ENCODE results near the gene RPF1.
"Not testable (repeated sequence)": the region's sequence is repeated elsewhere in the genome, so short reads cannot be mapped to it uniquely, and the experiment has no call there.

RPF1 gene

GRCh38 chr1:84478876-84479868 is at the start of gene RPF1:
TSS of gene RPF1 (plus strand) at chr1:84479266. CDS start at chr1:84479282, 16 bp downstream.
- peak; percentile 39 to 62 (median 59) for DNase-seq (ENCODE audit: low read depth in 3 of 3)

DNA sequence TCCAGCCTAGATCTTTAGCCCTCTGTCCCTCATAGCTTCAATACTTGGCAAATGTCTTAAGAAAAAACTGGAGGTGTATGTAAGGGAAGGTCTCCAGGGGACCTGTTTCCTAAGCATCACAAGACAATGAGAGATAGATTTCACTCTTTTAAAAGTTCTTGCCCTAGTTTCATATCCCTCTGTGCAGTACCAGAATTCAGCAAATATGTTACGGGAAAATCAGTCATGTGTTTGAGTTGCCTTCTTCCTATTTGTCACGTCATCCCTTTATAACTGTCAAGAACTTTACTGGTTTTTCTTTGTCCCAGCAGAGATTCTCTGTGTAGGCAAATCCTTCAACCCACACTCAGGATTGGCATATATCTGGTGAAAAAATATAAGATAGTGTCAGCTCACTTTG is 48.5 kb upstream of the RPF1 start:
- DNase-seq (ENCODE audit: low read depth in 3 of 3) = no peak

- peak in 2 of 3 donors; percentile 9 to 43 for DNase-seq (ENCODE audit: low read depth in 3 of 3)
Measured at GRCh38 chr1:84433258-84434080, 45.6 kb upstream of the RPF1 start.

DNA sequence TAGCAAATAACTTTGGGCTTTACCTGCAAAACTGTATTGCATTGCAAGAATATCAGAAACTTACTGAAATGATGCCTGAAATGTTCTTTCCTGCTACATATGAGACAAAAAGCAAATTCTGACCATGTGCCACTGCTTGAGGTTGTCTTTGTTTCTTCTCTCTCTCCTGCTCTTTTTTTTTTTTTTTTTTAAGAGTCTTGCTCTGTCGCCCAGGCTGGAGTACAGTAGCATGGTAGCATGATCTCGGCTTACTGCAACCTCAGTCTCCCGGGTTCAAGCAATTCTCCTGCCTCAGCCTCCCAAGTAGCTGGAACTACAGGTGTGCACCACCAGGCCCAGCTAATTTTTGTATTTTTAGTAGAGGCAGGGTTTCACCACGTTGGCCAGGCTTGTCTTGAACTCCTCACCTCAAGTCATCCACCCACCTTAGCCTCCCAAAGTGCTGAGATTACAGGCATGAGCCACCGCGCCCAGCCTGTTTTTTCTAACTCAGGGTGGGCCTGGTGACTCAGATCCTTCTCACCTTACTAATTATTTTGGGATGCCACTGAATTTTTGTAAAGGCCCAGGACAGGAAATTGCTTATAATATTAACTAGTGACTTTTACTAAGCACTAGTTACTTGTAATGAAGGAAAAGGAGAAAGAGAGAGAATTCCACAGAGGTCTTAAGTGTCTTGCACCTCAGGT is 44.8 kb upstream of the RPF1 start:
- DNase-seq (ENCODE audit: low read depth in 3 of 3) = no peak

GRCh38 chr1:84434801-84435549 is 44.1 kb upstream of the RPF1 start:
- DNase-seq (ENCODE audit: low read depth in 3 of 3) = no peak

DNA sequence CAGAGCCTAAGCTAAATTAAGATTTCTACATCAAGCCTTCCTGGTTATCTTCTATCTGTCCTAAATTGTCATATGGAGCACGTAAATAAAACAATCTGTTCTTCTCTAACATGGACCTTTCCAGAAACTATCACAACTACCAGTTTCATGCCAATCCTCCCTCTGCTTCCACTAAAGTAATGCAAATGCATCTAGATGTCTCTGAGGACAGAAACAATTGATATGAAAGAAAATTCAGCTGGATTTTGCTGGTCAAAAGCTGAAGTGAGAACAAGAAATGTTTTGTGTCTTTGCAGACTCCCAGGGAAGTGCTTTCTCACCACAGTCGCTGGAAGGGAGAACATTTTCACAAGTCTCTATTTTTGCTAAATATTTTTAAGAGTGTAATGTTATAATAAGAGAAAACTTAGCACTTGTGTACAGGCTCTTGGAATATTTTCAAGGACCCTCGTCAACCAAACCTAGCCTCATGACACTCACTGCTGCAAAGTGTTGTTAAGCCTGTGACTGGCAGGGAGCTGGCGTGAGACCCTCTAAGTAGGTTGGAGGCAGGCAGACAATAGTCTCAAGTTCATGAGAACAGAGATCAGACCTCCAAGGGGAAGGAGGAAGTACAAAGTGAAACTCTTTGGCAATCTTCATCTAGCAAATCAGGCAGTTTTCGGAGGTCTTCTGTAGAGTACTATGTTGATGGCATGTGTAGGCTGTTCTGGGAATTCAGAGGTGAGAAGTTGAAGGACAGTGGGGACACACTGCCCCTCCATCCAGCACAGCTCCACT is 42.0 kb upstream of the RPF1 start:
- DNase-seq (ENCODE audit: low read depth in 3 of 3) = no peak

- DNase-seq (ENCODE audit: low read depth in 3 of 3) = no peak
Measured at GRCh38 chr1:84442256-84442655, 36.8 kb upstream of the RPF1 start.

- DNase-seq (ENCODE audit: low read depth in 3 of 3) = not testable (repeated sequence)
Measured at GRCh38 chr1:84442747-84443646, 36.1 kb upstream of the RPF1 start.

- not testable (repeated sequence) for DNase-seq (ENCODE audit: low read depth in 3 of 3)
Measured at GRCh38 chr1:84448704-84449103, 30.4 kb upstream of the RPF1 start.

DNA sequence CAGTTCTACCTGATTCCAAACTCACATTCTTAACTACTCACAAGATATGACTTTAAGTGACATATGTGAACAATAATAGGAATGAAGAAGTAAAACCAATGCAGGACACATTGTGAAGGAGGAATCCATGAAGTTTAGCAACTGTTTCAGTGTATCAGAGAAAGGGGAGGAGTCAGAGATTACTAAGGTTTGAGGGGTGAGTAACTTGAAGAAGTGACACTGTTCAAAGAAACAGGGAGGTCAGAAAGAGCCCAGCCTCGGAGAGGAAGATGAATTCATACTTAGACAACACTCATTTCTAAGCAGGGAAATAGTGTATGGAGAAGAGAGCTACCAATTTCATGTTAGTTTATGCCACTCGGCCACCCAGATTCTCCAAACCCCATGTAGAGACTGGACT is 28.2 kb upstream of the RPF1 start:
- DNase-seq (ENCODE audit: low read depth in 3 of 3) = no peak

DNA sequence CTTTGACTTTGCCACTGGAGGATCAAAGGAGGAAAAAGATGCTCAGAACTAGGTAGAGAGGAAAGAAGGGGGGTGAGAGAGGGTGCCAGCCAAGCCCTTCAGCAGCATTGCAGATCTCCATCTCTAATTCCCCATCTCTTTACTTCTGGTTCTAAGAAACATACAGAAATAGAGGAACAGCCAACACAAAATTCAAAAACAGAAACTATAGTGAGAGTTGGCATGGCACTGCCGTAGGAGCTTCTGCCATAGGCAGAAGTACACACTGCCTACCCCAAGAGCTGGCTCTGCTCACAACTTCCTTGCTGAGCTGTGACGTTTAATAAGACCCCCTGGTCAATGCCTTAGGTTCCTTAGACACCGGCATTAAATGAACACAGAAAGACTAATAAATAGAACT is 26.6 kb upstream of the RPF1 start:
- no peak for DNase-seq (ENCODE audit: low read depth in 3 of 3)

GRCh38 chr1:84462118-84462517 is 16.9 kb upstream of the RPF1 start:
- DNase-seq (ENCODE audit: low read depth in 3 of 3) = no peak

DNA sequence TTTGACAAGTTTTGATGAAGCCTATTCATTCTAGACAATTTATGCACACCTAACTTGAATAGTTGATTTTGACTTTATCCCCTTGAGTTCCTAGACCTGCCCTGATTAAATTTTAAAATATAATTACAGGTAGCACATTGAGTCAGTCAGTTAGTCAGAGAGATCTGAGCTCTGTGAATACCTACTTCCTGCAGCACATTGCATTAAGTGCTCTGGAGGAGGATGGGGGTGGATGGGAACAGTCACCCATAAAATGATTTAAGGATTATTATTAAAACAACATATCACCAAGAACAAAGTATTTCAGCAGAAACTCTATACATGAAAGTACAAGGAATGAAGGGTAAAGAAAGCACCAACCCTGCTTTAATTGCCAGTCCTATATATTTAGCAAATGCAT is 11.8 kb upstream of the RPF1 start:
- DNase-seq (ENCODE audit: low read depth in 3 of 3) = no peak

GRCh38 chr1:84476225-84476624 is 2.8 kb upstream of the RPF1 start:
- DNase-seq (ENCODE audit: low read depth in 3 of 3) = no peak

DNA sequence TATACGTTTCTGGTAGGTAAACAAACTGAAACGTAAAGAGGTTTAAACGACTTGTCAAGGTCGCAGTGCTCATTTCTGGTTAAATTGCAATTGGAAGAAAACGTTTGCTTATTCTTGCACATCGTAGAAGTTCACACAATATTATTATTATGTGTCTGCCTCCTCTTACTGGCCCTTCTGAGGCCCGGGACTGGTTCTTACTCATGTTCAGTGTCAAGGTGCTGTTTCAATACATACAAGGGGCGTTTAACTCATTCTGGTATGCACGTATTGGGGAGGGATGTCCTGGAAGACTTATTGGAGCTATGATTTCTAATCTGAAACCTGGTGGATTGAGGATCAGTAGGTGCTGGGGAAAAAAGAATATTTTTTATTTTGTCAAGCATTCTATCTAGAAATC is 932 bp downstream of the RPF1 start:
- DNase-seq (ENCODE audit: low read depth in 3 of 3) = no peak

GRCh38 chr1:84480650-84481049 is 1.6 kb downstream of the RPF1 start:
- DNase-seq (ENCODE audit: low read depth in 3 of 3) = no peak

DNA sequence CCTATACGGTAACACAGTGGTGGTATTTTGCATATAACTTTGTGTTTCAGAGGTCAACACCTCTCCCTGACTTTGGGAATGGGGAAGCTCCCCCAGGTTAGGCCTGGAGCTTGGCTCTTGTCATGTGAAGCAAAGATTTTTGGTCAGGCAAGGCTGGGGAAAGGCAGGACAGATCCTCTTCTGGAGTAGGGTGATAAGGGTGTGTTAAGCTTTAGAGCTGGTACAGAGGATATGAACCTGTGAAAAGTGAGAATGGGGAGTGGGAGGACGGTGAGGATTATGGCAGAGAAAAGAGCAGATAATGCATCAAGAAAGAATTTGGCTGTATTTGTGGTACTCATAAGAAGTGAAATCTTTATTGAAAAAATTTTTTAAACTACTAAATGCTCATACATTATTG is 2.3 kb downstream of the RPF1 start:
- DNase-seq (ENCODE audit: low read depth in 3 of 3) = no peak

DNA sequence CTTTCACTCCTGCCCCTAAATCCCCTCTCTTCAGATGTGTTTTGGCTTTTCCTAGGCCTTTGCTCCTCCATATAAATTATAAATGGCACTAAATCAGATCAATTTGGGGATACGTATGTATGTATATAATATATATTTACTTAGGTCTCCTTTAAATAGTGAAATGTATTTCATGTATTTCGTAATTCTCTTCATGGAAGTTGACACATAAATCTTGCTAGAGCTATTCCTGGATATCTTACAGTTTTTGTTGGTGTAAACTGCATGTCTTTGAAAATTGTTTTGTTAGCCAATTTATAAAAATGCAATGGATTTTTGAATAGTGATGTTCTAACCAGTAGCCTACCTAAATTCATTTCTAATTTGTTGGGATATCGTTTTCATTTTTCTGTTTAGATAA is 9.0 kb downstream of the RPF1 start:
- DNase-seq (ENCODE audit: low read depth in 3 of 3) = no peak

- DNase-seq (ENCODE audit: low read depth in 3 of 3) = no peak
Measured at GRCh38 chr1:84489766-84490165, 10.7 kb downstream of the RPF1 start.

Data from stimulated activated CD4-positive, alpha-beta T cell treated with anti-CD3 and anti-CD28 coated beads, TNF-alpha, amount 100 ng/mL, for 48 hours (primary cell).